ENCODE data around the gene MRPL58. TPM values are rescaled to one million over a fixed set of nuclear protein-coding genes. Genes with fewer than 3 reads are reported as not detected.

Gene MRPL58
- 76.3 to 88.4 TPM (median 82.0 TPM) in 5 replicates for total RNA-seq (2022; extraction: Qiagen RNA extraction; ENCODE audit: low read depth)

DNA sequence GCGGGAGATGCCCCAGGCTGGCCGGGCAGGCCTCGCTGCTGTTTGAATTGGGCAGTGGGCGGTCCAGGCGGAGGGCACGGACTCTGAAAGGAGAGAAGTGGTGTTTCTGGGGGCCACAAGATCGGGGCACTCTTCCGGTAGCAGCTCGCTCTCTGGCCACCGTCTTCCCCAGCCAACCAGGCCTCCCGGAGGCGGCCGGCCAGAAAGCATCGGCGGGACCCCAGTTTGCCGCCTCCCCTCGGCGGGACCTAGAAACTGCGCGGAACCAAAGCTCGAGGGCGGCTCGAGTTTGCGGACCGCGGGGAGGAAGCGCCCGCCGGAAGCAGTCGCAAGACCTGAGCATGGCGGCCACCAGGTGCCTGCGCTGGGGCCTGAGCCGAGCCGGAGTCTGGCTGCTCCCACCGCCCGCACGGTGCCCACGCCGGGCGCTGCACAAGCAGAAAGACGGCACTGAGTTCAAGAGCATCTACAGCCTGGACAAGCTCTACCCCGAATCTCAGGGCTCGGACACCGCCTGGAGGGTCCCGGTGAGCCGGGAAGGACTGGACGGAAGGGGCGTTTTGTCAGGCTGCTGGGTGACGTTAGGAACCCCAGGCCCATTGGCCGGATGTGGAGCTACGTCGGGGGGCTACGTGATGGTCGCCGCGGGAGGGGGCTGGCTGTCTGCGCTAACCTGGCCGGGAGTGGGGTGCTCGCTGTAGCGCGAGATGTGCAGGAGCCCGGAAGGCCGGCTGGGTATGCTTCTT, at the start of gene MRPL58:
Gene MRPL58, plus strand, starts transcription at position 325 of the 746 bp plus-strand sequence. Its CDS starts 17 bp downstream, at position 342.

DNA sequence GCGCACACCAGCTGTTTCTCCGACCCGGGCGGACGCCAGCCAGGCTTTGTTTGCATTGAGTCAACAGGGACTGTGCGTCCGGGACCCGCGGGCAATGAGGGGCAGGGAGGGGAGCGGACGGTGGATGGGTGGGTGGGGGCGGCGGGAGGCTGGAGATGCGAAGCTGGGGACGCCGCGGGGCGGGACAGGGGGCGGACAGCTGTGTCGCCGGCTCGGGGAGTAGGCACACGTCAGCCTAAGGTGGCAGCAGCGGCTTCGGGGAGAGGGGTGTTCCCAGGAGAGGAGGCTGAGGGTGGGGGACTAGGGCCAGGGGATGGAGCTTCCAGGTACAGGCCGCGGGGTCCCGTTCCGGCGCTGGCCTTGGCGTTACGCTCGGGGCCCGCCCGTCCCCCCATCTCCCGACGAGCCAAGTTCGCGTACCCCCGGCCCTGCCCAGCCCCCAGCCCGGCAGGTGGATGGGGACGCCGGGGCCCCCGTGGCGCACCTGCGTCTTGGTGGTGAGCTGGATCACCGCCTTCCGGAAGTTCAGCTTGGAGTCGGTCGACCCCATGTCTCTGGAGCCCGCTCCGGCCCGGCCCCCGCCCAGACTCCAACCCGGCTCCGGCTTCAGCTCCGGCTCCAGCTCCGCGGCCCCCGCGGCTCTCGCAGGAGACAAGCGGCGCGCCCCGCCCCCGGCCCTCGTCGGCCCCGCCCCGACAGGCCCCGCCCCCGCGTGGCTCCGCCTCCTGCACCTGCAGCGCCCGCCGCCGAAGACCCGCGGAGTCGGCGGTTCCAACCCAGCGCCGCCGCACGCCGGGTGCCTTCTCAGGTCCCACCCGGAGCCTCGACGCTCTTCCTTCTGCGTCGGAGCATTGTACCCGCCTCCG, 40.1 kb upstream of the MRPL58 start, which contains the start of gene HID1:
Gene HID1, minus strand, starts transcription at position 653 of the 866 bp plus-strand sequence. Its CDS starts 103 bp downstream, at position 550.

DNA sequence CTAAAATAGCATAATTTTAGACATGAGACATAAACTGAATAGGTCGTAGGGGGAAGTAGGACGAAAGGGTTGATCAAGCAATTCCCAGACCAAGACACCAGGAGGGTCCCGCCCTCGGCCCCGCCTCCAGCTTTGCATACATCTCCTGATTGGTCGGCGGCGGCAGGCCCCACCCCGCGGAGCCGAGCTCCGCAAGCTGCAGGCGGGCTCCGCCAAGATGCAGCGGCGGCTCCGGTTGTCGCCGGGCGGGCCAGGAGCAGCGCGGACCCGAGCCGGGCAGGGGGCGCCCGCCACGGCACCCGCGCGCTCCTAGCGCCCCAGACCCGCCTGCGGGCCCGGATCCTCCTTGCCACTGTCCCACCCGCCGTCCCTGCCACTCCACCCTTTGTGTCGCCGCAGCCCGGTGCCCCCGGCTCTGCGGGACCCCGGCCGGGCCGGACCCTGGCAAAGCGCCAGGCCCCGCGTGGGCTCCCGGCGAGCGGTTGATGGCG, 25.0 kb upstream of the MRPL58 start, which contains the start of gene CDR2L:
Gene CDR2L, plus strand, starts transcription at position 215 of the 491 bp plus-strand sequence. CDS start 412 bp downstream, outside the sequence.

DNA sequence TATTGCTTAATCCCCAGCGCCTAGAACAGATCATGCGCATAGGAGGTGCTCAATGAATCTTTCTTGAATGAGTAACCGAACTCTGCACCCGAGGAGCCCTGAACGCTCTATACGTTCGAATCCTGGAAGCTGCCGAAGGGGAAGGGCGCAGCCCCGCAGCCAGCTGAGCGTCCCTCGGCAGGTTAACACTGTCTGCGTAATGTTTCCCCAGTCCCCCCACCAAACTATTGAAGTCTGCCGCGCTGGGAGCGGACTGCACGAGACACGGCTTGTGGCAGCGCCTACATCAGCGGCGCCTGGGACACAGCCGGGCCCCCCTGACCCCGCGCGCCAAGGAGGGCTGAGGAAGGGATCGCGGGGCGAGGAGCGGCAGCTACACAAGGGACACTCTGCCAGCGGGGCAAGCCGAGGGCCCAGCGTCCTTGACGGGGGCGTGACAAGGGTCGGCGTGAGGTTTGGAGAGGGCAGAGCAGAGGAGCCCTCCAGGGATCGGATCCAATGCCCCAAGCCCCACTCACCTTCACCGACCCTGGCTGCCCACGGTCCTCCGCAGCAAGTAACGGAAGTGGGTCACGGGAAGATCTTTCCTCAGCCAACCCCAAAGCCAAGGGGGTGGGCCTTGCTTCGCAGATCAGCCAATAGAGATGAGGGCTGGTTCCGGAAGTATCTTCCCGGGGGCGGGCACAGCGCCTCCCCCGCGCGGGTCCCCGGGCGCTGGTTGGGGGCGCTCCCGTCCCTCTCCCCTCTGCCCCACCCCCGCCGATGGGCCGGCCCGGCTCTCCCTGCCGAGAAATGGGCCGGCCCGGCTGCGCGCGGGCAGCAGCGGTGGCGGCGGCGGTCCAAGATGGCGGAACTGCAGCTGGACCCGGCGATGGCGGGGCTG, 34.2 kb downstream of the MRPL58 start, which contains the start of the genes ATP5PD and KCTD2:
Gene ATP5PD, minus strand, starts transcription at position 563 of the 883 bp plus-strand sequence. CDS start 4,319 bp downstream, outside the sequence.
Gene KCTD2, plus strand, starts transcription at position 819 of the 883 bp plus-strand sequence. Its CDS starts 26 bp downstream, at position 845.

Other genes with a start within 250 kb of the MRPL58 start
- gene NAT9, start 236.3 kb upstream of the MRPL58 start, total RNA-seq (2022; extraction: Qiagen RNA extraction; ENCODE audit: low read depth) = 47.7 to 60.1 TPM (median 54.9 TPM) in 5 replicates
- 0.13 to 0.50 TPM (median 0.28 TPM) in 5 replicates for gene GRIN2C, start 152.8 kb upstream of the MRPL58 start, total RNA-seq (2022; extraction: Qiagen RNA extraction; ENCODE audit: low read depth)
- 42.6 to 65.7 TPM (median 63.3 TPM) in 5 replicates for gene FDXR, start 139.7 kb upstream of the MRPL58 start, total RNA-seq (2022; extraction: Qiagen RNA extraction; ENCODE audit: low read depth)
- 0.07 TPM in 1 of 5 replicates, not detected in the others for gene FADS6, start 119.0 kb upstream of the MRPL58 start, total RNA-seq (2022; extraction: Qiagen RNA extraction; ENCODE audit: low read depth)
- gene USH1G, start 89.4 kb upstream of the MRPL58 start, total RNA-seq (2022; extraction: Qiagen RNA extraction; ENCODE audit: low read depth) = 0.07 TPM in 3 of 5 replicates, not detected in the others
- gene OTOP2, start 88.4 kb upstream of the MRPL58 start, total RNA-seq (2022; extraction: Qiagen RNA extraction; ENCODE audit: low read depth) = 0.07 to 0.11 TPM in 2 of 5 replicates, not detected in the others
- not detected in 5 replicates for gene OTOP3, start 76.8 kb upstream of the MRPL58 start, total RNA-seq (2022; extraction: Qiagen RNA extraction; ENCODE audit: low read depth)
- 6.1 to 9.2 TPM (median 9.0 TPM) in 5 replicates for gene HID1, start 39.9 kb upstream of the MRPL58 start, total RNA-seq (2022; extraction: Qiagen RNA extraction; ENCODE audit: low read depth)
- 35.6 to 53.4 TPM (median 48.8 TPM) in 5 replicates for gene CDR2L, start 25.0 kb upstream of the MRPL58 start, total RNA-seq (2022; extraction: Qiagen RNA extraction; ENCODE audit: low read depth)
- 461 to 594 TPM (median 516 TPM) in 5 replicates for gene ATP5PD, start 34.3 kb downstream of the MRPL58 start, total RNA-seq (2022; extraction: Qiagen RNA extraction; ENCODE audit: low read depth)
- 28.0 to 30.8 TPM (median 29.8 TPM) in 5 replicates for gene KCTD2, start 34.6 kb downstream of the MRPL58 start, total RNA-seq (2022; extraction: Qiagen RNA extraction; ENCODE audit: low read depth)
- gene SLC16A5, start 75.3 kb downstream of the MRPL58 start, total RNA-seq (2022; extraction: Qiagen RNA extraction; ENCODE audit: low read depth) = 22.1 to 37.5 TPM (median 30.9 TPM) in 5 replicates
- 17.1 to 22.7 TPM (median 18.6 TPM) in 5 replicates for gene ARMC7, start 97.3 kb downstream of the MRPL58 start, total RNA-seq (2022; extraction: Qiagen RNA extraction; ENCODE audit: low read depth)
- 82.9 to 136 TPM (median 131 TPM) in 5 replicates for gene NT5C, start 119.1 kb downstream of the MRPL58 start, total RNA-seq (2022; extraction: Qiagen RNA extraction; ENCODE audit: low read depth)
- 699 to 981 TPM (median 832 TPM) in 5 replicates for gene JPT1, start 141.8 kb downstream of the MRPL58 start, total RNA-seq (2022; extraction: Qiagen RNA extraction; ENCODE audit: low read depth)
- 369 to 399 TPM (median 390 TPM) in 5 replicates for gene SUMO2, start 170.3 kb downstream of the MRPL58 start, total RNA-seq (2022; extraction: Qiagen RNA extraction; ENCODE audit: low read depth)
- 84.5 to 125 TPM (median 100 TPM) in 5 replicates for gene NUP85, start 193.0 kb downstream of the MRPL58 start, total RNA-seq (2022; extraction: Qiagen RNA extraction; ENCODE audit: low read depth)
- 22.7 to 29.3 TPM (median 27.7 TPM) in 5 replicates for gene GGA3, start 248.9 kb downstream of the MRPL58 start, total RNA-seq (2022; extraction: Qiagen RNA extraction; ENCODE audit: low read depth)
- 143 to 203 TPM (median 172 TPM) in 5 replicates for gene MRPS7, start 249.2 kb downstream of the MRPL58 start, total RNA-seq (2022; extraction: Qiagen RNA extraction; ENCODE audit: low read depth)